Smooth muscle cell of the pulmonary artery (primary cell): ENCODE data around the gene GOLGA6C. TPM values are rescaled to one million over a fixed set of nuclear protein-coding genes. Genes with fewer than 3 reads are reported as not detected.

Experiments used
- total RNA-seq: library from RNA; depleted of rRNA; stranded (reverse); fragments of >200 nt; gene quantifications from 2 replicates; pipeline ENCODE4 v1.2.3, GENCODE V29; 2014

GOLGA6C gene, protein sequence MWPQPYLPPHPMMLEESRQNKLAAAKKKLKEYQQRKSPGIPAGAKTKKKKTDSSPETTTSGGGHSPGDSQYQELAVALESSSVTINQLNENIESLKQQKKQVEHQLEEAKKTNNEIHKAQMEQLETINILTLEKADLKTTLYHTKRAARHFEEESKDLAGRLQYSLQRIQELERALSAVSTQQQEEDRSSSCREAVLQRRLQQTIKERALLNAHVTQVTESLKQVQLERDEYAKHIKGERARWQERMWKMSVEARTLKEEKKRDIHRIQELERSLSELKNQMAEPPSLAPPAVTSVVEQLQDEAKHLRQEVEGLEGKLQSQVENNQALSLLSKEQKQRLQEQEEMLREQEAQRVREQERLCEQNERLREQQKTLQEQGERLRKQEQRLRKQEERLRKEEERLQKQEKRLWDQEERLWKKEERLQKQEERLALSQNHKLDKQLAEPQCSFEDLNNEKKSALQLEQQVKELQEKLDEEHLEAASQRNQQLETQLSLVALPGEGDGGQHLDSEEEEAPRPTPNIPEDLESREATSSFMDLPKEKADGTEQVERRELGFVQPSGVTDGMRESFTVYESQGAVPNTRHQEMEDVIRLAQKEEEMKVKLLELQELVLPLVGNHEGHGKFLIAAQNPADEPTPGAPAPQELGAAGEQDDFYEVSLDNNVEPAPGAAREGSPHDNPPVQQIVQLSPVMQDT
- total RNA-seq, result not detected in 2 replicates

GRCh38 chr15:75258034-75258433 lies at the start of gene GOLGA6C:
Gene GOLGA6C, plus strand, starts transcription at chr15:75258334. Its CDS starts 265 bp downstream, at chr15:75258599.

DNA sequence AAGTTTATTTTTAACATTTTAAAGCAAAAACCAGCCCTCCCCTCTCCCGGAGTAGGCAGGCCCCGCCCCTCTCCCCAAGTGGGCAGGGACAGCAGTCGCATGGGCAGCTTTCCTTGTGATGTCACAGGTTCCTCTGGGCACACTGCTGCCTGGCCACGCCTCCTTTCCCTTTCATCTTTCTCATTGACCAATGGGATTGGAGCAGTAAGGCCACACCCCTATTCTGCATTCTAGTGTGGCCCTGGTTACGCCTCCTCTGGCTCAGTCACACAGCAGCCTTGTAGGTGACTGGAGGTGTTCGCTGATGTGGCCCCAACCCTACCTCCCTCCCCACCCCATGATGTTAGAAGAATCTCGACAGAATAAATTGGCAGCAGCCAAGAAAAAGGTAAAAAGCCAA lies 24.4 kb downstream of the GOLGA6C start, which contains the start of gene GOLGA6D:
Gene GOLGA6D (plus strand): TSS at position 264 of the 400 bp plus-strand sequence. CDS start 41 bp downstream, at position 305.

Other genes starting within 250 kb of the GOLGA6C start
- gene PPCDC, start 234.7 kb upstream of the GOLGA6C start, total RNA-seq, result 7.3 and 7.4 TPM in 2 replicates
- gene C15orf39, start 56.5 kb upstream of the GOLGA6C start, total RNA-seq, result 6.3 and 8.6 TPM in 2 replicates
- not detected in 2 replicates for gene GOLGA6D, start 24.5 kb downstream of the GOLGA6C start, total RNA-seq
- 30.3 and 40.2 TPM in 2 replicates for gene COMMD4, start 77.7 kb downstream of the GOLGA6C start, total RNA-seq
- gene NEIL1, start 88.7 kb downstream of the GOLGA6C start, total RNA-seq, result 3.8 and 6.9 TPM in 2 replicates
- 113 and 184 TPM in 2 replicates for gene MAN2C1, start 110.3 kb downstream of the GOLGA6C start, total RNA-seq
- 25.5 and 29.3 TPM in 2 replicates for gene SIN3A, start 193.4 kb downstream of the GOLGA6C start, total RNA-seq